NCI-H2029 (cell line): ENCODE results near the gene SFRP5.

Experiments used
- DNase-seq: peaks from one replicate; lab custom pipeline; 2025; lab: John Stamatoyannopoulos, UW

SFRP5 gene

GRCh38 chr10:97785731-97786130 lies 13.9 kb upstream of the SFRP5 start:
- DNase-seq: no peak

GRCh38 chr10:97785231-97785630 lies 13.4 kb upstream of the SFRP5 start:
- DNase-seq: no peak

- DNase-seq: no peak
Measured at GRCh38 chr10:97784200-97784810, 12.5 kb upstream of the SFRP5 start.

GRCh38 chr10:97782455-97783228 lies 10.8 kb upstream of the SFRP5 start:
- no peak for DNase-seq

- DNase-seq: no peak
Measured at GRCh38 chr10:97781618-97782331, 10.0 kb upstream of the SFRP5 start.

GRCh38 chr10:97780841-97781617 lies 9.2 kb upstream of the SFRP5 start:
- DNase-seq: no peak

GRCh38 chr10:97779975-97780374 lies 8.2 kb upstream of the SFRP5 start:
- no peak for DNase-seq

- DNase-seq: no peak
Measured at GRCh38 chr10:97779492-97779891, 7.7 kb upstream of the SFRP5 start.

GRCh38 chr10:97778452-97779302 lies 6.9 kb upstream of the SFRP5 start:
- peak; percentile 11 for DNase-seq

GRCh38 chr10:97777143-97777542 lies 5.3 kb upstream of the SFRP5 start:
- DNase-seq: no peak

GRCh38 chr10:97774811-97775294 lies 3.1 kb upstream of the SFRP5 start:
- no peak for DNase-seq

GRCh38 chr10:97773096-97773495 lies 1.3 kb upstream of the SFRP5 start:
- no peak for DNase-seq

- DNase-seq: no peak
Measured at GRCh38 chr10:97771055-97771891, 526 bp downstream of the SFRP5 start.

- DNase-seq: no peak
Measured at GRCh38 chr10:97770255-97770654, 1.5 kb downstream of the SFRP5 start.

- no peak for DNase-seq
Measured at GRCh38 chr10:97768322-97769315, 3.2 kb downstream of the SFRP5 start.

- DNase-seq: no peak
Measured at GRCh38 chr10:97766996-97767924, 4.5 kb downstream of the SFRP5 start.

- DNase-seq: no peak
Measured at GRCh38 chr10:97766106-97766810, 5.5 kb downstream of the SFRP5 start.
